ENCODE data around the gene TMEM115. TPM values are rescaled to one million over a fixed set of nuclear protein-coding genes. Genes with fewer than 3 reads are reported as not detected.

Gene TMEM115
- total RNA-seq, 2 experiments from 2014 or later, result 17.5 to 19.2 TPM

GRCh38 chr3:50323614-50324199, 35.6 kb downstream of the TMEM115 start:
- Mint-ChIP-seq H3K9me3 (no peaks in the 10 kb centered on the region), H3K27me3 (no peaks in the 10 kb centered on the region), H3K4me1 (peaks cover 43% of the 10 kb centered on the region), H3K36me3 (ENCODE audit: low read depth) (peaks cover 4% of the 10 kb centered on the region), H3K27ac (peak overlapping the region; percentile 50), H3K4me3 (no peak overlapping the region)
- DNase-seq, result peak; percentile 5
- ChIA-PET CTCF (interaction anchor here (0.6 to 4.2 kb wide), 11 partner anchors 8 to 95 kb away, joined by 3 to 52 read pairs (median 4); partner anchors contain the start of genes CYB561D2, HYAL3, NAA80 and NPRL2), POLR2A (interaction anchor here (0.6 kb wide), 1 partner anchor 99 kb away, joined by 4 read pairs; no protein-coding TSS in a partner anchor)

- DNase-seq, result peak; percentile 5
- ChIA-PET CTCF (interaction anchor here (1.5 to 4.2 kb wide), 5 partner anchors 9 to 28 kb away, joined by 5 to 52 read pairs (median 7); partner anchors contain the start of genes HYAL3 and NAA80), POLR2A (interaction anchor here (0.6 kb wide), 1 partner anchor 98 kb away, joined by 4 read pairs; no protein-coding TSS in a partner anchor)
- H3K4me1 Mint-ChIP-seq, result peaks cover 41% of the 10 kb centered on the region
- no peaks in the 10 kb centered on the region for H3K36me3 Mint-ChIP-seq (ENCODE audit: low read depth)
- H3K27ac Mint-ChIP-seq, result no peak overlapping the region
- no peaks in the 10 kb centered on the region for H3K9me3 Mint-ChIP-seq
- H3K27me3 Mint-ChIP-seq, result no peaks in the 10 kb centered on the region
- H3K4me3 Mint-ChIP-seq, result peak overlapping the region; percentile 6
Measured at GRCh38 chr3:50323092-50323600, 36.2 kb downstream of the TMEM115 start.

GRCh38 chr3:50322386-50323091, 36.8 kb downstream of the TMEM115 start, which contains the start of gene HYAL2:
Gene HYAL2, minus strand, starts transcription at chr3:50322745. Its CDS starts 2,256 bp downstream, at chr3:50320489.
- Mint-ChIP-seq H3K9me3 (no peaks in the 10 kb centered on the region), H3K27ac (peak within 1 kb of the TSS; percentile 97), H3K27me3 (no peaks in the 10 kb centered on the region), H3K36me3 (ENCODE audit: low read depth) (no peaks in the 10 kb centered on the region), H3K4me1 (peaks cover 39% of the 10 kb centered on the region), H3K4me3 (peak within 1 kb of the TSS; percentile 75)
- peak; percentile 5 for DNase-seq
- POLR2A ChIA-PET, result no interaction called here
- CTCF ChIA-PET, result interaction anchor here (1.5 to 4.2 kb wide), 5 partner anchors 9 to 27 kb away, joined by 5 to 52 read pairs (median 7); partner anchors contain the start of genes HYAL3 and NAA80

GRCh38 chr3:50322115-50322385, 37.3 kb downstream of the TMEM115 start:
- Mint-ChIP-seq H3K9me3 (no peaks in the 10 kb centered on the region), H3K27ac (no peak overlapping the region), H3K36me3 (ENCODE audit: low read depth) (no peaks in the 10 kb centered on the region), H3K27me3 (no peaks in the 10 kb centered on the region), H3K4me1 (peaks cover 39% of the 10 kb centered on the region), H3K4me3 (peak overlapping the region; percentile 75)
- no peak for DNase-seq
- CTCF ChIA-PET, result interaction anchor here (1.7 to 4.2 kb wide), 4 partner anchors 8 to 27 kb away, joined by 5 to 52 read pairs (median 13); partner anchors contain the start of genes HYAL3 and NAA80
- POLR2A ChIA-PET, result interaction anchor here (0.7 kb wide), 1 partner anchor 23 kb away, joined by 3 read pairs; the partner anchor contains the start of gene ZMYND10

- peak; percentile 86 for DNase-seq
- Mint-ChIP-seq H3K4me1 (peaks cover 40% of the 10 kb centered on the region), H3K36me3 (ENCODE audit: low read depth) (peaks cover under 1% of the 10 kb centered on the region), H3K4me3 (peak overlapping the region; percentile 75), H3K9me3 (no peaks in the 10 kb centered on the region), H3K27me3 (no peaks in the 10 kb centered on the region), H3K27ac (peak overlapping the region; percentile 97)
- ChIA-PET CTCF (interaction anchor here (1.4 to 4.2 kb wide), 3 partner anchors 13 to 26 kb away, joined by 5 to 52 read pairs (median 7); partner anchors contain the start of genes HYAL3 and NAA80), POLR2A (interaction anchor here (0.6 to 0.7 kb wide), 2 partner anchors 24 to 38 kb away, joined by 3 read pairs; partner anchors contain the start of gene ZMYND10)
Measured at GRCh38 chr3:50321336-50322114, 37.8 kb downstream of the TMEM115 start.

- Mint-ChIP-seq H3K9me3 (no peaks in the 10 kb centered on the region), H3K4me1 (peaks cover 45% of the 10 kb centered on the region), H3K27ac (peak overlapping the region; percentile 83), H3K27me3 (no peaks in the 10 kb centered on the region), H3K36me3 (ENCODE audit: low read depth) (peaks cover 4% of the 10 kb centered on the region), H3K4me3 (peak overlapping the region; percentile 82)
- CTCF ChIA-PET, result interaction anchor here (0.7 to 4.2 kb wide), 4 partner anchors 14 to 26 kb away, joined by 4 to 52 read pairs (median 6); partner anchors contain the start of genes HYAL3 and NAA80
- POLR2A ChIA-PET, result interaction anchor here (0.6 kb wide), 1 partner anchor 37 kb away, joined by 3 read pairs; no protein-coding TSS in a partner anchor
- peak; percentile 65 for DNase-seq
Measured at GRCh38 chr3:50320853-50321335, 38.4 kb downstream of the TMEM115 start.

- H3K9me3 Mint-ChIP-seq, result no peaks in the 10 kb centered on the region
- H3K27me3 Mint-ChIP-seq, result no peaks in the 10 kb centered on the region
- ChIA-PET CTCF (interaction anchor here (0.7 to 1.4 kb wide), 4 partner anchors 13 to 28 kb away, joined by 3 to 7 read pairs (median 4); partner anchors contain the start of genes HYAL3, IFRD2 and NAA80), POLR2A (no interaction called here)
- peak overlapping the region; percentile 83 for H3K27ac Mint-ChIP-seq
- H3K36me3 Mint-ChIP-seq (ENCODE audit: low read depth), result peaks cover 4% of the 10 kb centered on the region
- no peak for DNase-seq
- peak overlapping the region; percentile 82 for H3K4me3 Mint-ChIP-seq
- H3K4me1 Mint-ChIP-seq, result peaks cover 48% of the 10 kb centered on the region
Measured at GRCh38 chr3:50319894-50320625, 39.3 kb downstream of the TMEM115 start.

GRCh38 chr3:50319181-50319893, 40.0 kb downstream of the TMEM115 start:
- no peaks in the 10 kb centered on the region for H3K27me3 Mint-ChIP-seq

GRCh38 chr3:50318615-50319014, 40.7 kb downstream of the TMEM115 start:
- peaks cover 47% of the 10 kb centered on the region for H3K4me1 Mint-ChIP-seq
- ChIA-PET CTCF (interaction anchor here (0.8 to 1.9 kb wide), 6 partner anchors 9 to 124 kb away, joined by 4 to 14 read pairs (median 5); partner anchors contain the start of gene TUSC2), POLR2A (no interaction called here)
- no peaks in the 10 kb centered on the region for H3K9me3 Mint-ChIP-seq
- H3K36me3 Mint-ChIP-seq (ENCODE audit: low read depth), result peaks cover 4% of the 10 kb centered on the region
- peak overlapping the region; percentile 4 for H3K4me3 Mint-ChIP-seq
- H3K27ac Mint-ChIP-seq, result no peak overlapping the region
- no peaks in the 10 kb centered on the region for H3K27me3 Mint-ChIP-seq
- no peak for DNase-seq

More at GRCh38 chr3:50319181-50319893, 40.0 kb downstream of the TMEM115 start:
- Mint-ChIP-seq H3K4me1 (peaks cover 46% of the 10 kb centered on the region), H3K36me3 (ENCODE audit: low read depth) (peaks cover 4% of the 10 kb centered on the region), H3K4me3 (peak overlapping the region; percentile 12), H3K9me3 (no peaks in the 10 kb centered on the region), H3K27ac (no peak overlapping the region)
- CTCF ChIA-PET, result interaction anchor here (0.7 to 1.9 kb wide), 5 partner anchors 11 to 125 kb away, joined by 3 to 6 read pairs (median 5); partner anchors contain the start of gene IFRD2
- POLR2A ChIA-PET, result no interaction called here
- no peak for DNase-seq

- CTCF ChIA-PET, result interaction anchor here (1.5 to 1.9 kb wide), 4 partner anchors 10 to 18 kb away, joined by 5 to 14 read pairs (median 6); partner anchors contain the start of gene TUSC2
- Mint-ChIP-seq H3K27me3 (no peaks in the 10 kb centered on the region), H3K9me3 (no peaks in the 10 kb centered on the region), H3K36me3 (ENCODE audit: low read depth) (peaks cover 4% of the 10 kb centered on the region), H3K4me3 (no peak overlapping the region), H3K4me1 (peaks cover 43% of the 10 kb centered on the region), H3K27ac (no peak overlapping the region)
- DNase-seq, result no peak
- POLR2A ChIA-PET, result no interaction called here
Measured at GRCh38 chr3:50318163-50318562, 41.2 kb downstream of the TMEM115 start.

GRCh38 chr3:50317300-50317699, 42.0 kb downstream of the TMEM115 start:
- no peak for DNase-seq
- no peak overlapping the region for H3K4me3 Mint-ChIP-seq
- ChIA-PET CTCF (interaction anchor here (1.1 to 1.9 kb wide), 5 partner anchors 9 to 18 kb away, joined by 3 to 14 read pairs (median 5); partner anchors contain the start of genes HYAL1, HYAL3, NAA80 and TUSC2), POLR2A (no interaction called here)
- H3K36me3 Mint-ChIP-seq (ENCODE audit: low read depth), result peaks cover 4% of the 10 kb centered on the region
- H3K27ac Mint-ChIP-seq, result peak overlapping the region; percentile 89
- peaks cover 39% of the 10 kb centered on the region for H3K4me1 Mint-ChIP-seq
- no peaks in the 10 kb centered on the region for H3K9me3 Mint-ChIP-seq
- no peaks in the 10 kb centered on the region for H3K27me3 Mint-ChIP-seq
